Measurements from ENCODE around the gene VKORC1.

DNA sequence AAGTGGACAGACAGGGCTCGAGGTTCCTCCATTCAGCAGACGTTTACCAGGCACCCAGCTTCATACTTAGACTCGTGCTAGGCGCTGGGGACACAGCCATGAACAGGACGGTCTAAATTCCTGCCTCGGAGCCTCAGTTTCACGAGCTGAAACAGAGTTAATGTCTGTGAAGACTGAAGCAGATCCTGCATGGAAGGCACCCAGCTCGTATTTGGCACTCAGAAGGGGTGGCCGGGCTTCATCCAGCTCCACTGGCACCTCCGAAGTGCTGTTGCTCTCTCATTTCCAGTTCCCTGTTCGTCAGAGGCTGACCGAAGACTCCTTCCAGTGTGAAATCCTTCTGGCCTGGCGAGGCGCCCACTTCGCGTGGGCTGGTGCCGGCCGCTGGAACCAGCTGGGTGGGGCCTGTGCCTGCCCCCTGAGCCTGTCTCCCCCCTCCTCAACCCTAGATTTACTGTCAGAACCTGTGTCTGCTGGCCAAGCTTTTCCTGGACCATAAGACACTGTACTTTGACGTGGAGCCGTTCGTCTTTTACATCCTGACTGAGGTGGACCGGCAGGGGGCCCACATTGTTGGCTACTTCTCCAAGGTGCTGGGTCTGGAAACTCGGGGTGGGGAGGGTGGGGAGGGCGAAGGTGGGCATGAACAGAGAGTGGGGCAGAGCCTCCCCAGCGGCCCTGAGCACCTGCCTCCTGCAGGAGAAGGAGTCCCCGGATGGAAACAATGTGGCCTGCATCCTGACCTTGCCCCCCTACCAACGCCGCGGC, 35.2 kb upstream of the VKORC1 start:
- TF ChIP-seq, protein P1, sequence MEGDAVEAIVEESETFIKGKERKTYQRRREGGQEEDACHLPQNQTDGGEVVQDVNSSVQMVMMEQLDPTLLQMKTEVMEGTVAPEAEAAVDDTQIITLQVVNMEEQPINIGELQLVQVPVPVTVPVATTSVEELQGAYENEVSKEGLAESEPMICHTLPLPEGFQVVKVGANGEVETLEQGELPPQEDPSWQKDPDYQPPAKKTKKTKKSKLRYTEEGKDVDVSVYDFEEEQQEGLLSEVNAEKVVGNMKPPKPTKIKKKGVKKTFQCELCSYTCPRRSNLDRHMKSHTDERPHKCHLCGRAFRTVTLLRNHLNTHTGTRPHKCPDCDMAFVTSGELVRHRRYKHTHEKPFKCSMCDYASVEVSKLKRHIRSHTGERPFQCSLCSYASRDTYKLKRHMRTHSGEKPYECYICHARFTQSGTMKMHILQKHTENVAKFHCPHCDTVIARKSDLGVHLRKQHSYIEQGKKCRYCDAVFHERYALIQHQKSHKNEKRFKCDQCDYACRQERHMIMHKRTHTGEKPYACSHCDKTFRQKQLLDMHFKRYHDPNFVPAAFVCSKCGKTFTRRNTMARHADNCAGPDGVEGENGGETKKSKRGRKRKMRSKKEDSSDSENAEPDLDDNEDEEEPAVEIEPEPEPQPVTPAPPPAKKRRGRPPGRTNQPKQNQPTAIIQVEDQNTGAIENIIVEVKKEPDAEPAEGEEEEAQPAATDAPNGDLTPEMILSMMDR (IDR thresholded peaks at IDR 0.05), result no peak
- TF ChIP-seq POLR2A (IDR thresholded peaks at IDR 0.05), result no peak
- TF ChIP-seq POLR2AphosphoS5 (IDR thresholded peaks at IDR 0.05), result peak; percentile 41
- no peak for TF ChIP-seq EP300 (IDR thresholded peaks at IDR 0.05)
